Measurements from ENCODE around the gene WWTR1.

Gene WWTR1

GRCh38 chr3:149589332-149589731, 68.5 kb downstream of the WWTR1 start:
- no peak for DNase-seq

DNA sequence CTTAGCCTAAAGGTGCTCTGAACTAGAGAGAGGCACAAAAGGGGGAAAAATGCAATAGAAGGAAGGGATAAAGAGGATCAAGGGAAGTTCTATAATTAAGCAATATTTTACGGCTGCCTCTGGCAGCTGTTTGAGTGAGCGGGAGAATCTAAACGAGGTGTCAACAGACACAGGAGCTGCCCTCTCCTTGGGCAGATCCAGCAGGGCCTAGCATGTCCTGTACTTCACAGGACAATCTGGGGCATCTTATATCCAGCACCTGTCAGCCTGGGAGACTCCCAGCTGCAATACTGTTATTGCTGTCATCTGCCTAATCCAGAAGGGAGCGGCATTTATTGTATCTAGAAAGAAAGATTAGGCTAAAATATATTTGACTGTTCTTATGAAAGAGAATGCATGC, 68.9 kb downstream of the WWTR1 start:
- no peak for DNase-seq

DNA sequence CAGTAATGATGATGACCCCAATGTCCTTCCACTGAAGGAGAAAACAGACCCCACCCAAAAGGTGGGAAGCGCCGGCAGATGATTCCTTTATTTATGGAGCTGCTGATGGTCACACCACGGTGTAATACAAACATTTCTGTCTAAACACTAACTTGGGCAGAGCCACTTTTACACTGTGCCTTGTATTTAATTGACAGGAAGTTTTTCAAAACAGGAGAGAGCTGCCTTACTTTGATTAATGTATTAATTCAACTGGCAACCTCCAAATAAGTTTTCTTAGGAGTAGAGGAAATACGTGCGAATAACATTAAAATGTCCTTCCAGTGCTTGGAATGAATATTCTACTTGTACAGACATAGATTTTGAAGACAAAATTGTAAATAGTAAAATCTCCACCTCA, 70.4 kb downstream of the WWTR1 start:
- no peak for DNase-seq

DNA sequence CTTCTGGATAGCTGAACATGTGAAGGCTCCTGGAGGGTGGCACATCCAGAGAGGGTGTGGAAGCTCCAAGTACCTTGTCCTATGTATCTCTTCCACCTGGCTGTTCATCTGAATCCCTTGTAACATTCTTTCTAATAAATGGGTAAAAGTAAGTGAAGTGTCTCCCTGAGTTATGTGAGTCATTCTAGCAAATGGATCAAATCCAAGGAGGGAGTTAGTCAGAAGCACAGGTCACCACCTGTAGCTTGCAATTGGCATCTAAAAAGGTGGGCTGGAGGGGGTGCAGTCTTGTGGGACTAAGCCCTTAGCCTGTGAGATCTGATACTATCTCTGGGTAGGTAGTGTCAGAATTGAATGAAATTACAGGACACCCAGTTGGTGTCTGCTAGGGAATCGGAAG, 71.0 kb downstream of the WWTR1 start:
- DNase-seq, result no peak

- no peak for DNase-seq
These were observed 72.5 kb downstream of the WWTR1 start for GRCh38 chr3:149585401-149585726.

DNA sequence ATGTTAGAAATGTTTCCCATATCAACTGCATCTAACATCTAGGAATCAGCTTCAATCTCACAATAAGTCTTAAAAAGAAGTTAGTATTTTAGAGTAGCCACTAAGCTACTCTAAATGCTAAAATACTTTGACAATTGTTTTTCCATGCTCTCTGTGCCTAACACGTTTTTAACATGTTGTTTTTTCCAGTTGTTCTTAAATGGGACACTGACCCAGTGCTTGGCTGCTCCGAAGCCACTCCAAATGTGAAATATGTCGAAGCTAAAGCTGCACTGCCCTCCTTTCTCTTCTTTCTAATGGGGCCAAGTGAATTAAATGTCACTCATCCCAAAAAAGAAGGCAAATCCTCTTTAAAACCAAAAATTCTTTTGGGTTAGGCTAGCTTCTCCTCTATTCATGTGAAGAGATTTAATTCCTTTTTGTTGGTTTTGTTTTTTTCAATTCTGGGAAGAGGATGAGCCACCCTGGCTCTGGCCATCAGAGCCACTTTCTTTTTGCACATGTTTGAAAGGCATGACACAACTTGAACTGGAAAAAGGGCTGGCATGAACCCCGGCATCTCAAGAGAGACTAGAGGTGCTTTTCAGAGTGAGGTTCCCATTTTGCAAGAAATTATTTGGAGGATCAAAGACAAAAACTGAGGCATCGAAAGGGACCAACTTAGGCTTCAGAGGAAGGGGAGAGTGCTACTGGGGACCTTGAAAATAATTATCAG, 73.7 kb downstream of the WWTR1 start:
- DNase-seq, result no peak

- DNase-seq, result no peak
These were observed 75.4 kb downstream of the WWTR1 start for GRCh38 chr3:149582395-149582794.

GRCh38 chr3:149581681-149582370, 76.0 kb downstream of the WWTR1 start:
- no peak for DNase-seq

GRCh38 chr3:149581248-149581647, 76.6 kb downstream of the WWTR1 start:
- no peak for DNase-seq

DNA sequence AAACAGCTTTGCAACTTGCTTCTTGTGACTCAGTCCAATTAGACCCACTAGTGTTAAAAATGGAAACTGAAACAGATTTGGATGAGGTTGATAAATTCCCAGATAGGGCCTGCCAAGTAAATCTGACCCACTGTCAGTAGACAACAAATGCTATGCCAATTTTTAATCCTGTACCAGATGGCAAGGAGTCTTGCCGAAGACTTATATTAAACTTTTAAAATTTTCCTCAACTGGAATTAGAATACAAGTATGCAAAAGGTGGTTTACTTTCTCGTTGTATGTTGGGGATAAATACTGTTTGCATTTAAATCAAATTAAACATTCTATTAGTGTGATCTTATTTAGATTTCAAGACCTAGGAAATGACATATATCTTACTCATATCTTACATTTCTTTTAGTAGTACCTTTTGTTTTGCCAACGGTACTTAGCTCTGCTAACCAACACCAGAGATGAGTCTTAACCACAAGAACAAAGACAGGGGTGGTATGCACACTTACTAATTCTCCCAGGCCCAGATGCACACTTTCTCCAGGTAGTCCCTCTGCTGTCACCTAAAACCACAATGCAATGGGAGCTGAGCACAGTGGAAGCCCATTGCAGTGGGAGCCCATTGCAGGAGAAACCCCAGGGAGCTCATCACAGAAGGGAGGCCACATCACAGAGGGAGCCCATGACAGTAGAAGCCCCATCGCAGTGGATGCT, 77.8 kb downstream of the WWTR1 start:
- no peak for DNase-seq

GRCh38 chr3:149579161-149579560, 78.7 kb downstream of the WWTR1 start:
- DNase-seq, result no peak

- DNase-seq, result no peak
These were observed 80.0 kb downstream of the WWTR1 start for GRCh38 chr3:149577801-149578200.

DNA sequence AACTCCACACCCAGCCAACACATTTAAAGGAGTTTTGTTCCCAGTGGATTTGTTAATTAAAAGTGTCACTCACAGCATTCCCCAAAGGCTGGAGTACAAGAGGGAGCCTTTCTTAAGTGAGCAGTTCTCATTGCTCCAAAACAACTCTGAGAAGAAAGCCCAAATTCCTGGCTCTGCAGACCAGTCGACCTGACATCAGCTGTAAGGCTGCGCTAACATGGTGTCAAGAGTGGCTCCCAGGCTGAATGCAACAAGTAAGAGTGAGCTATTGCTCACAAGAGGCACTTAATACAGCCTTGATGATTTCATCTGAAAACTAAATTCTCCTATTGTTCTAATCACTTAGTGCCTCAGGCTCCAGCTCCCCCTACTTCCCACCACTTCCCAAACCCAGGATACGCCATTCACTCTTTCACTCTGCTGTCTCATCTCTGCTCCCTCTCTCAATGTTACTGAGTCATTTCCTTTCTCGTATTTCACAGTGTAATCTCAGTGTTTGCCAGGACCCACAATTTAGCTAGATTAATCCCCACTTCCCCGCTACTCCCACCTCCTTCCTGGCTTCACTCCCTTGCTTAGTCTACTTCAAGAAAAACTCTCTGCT, 81.8 kb downstream of the WWTR1 start:
- DNase-seq, result peak; percentile 4

- no peak for DNase-seq
These were observed 82.4 kb downstream of the WWTR1 start for GRCh38 chr3:149575213-149575960.

GRCh38 chr3:149572796-149573414, 84.9 kb downstream of the WWTR1 start:
- DNase-seq, result no peak

DNA sequence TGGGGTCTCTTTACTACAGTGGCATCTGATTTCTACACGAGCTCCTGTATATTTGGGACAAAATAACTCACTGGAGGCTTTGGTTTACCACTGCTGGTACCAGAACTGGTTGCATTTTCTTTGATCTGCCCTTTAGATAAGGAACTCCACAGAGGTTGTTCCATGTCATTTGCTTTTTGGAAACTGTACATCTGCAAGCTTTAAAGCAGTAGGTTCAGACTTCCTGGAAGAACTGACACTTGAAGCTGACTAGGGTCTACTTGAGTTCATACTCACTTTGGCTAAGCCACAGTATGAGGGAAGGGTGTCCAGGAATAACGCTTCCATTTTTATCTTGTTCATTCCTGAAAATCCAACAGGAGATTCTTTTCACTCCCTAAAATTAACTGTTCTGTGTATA, 86.4 kb downstream of the WWTR1 start:
- DNase-seq, result no peak

GRCh38 chr3:149570016-149570415, 87.8 kb downstream of the WWTR1 start:
- DNase-seq, result no peak

DNA sequence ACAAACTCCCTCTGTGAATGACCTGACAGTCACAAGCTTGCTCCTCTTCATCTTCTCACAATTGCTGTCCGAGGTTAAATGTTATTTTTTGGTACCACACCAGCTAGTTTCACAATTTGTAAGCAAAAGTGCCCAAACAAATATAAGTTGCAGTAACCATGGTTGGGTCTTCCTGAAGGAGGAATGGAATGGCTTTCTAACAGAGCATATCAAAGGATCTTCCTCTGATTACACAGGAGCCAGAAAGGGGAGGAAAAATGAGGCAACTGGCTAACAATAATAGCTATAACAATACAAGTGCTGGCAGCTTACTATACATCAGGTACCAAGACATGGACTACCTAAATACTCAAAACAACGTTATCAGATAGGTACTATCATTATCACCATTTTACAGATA, 90.4 kb downstream of the WWTR1 start:
- no peak for DNase-seq

GRCh38 chr3:149566292-149566975, 91.4 kb downstream of the WWTR1 start:
- no peak for DNase-seq

GRCh38 chr3:149564079-149564478, 93.7 kb downstream of the WWTR1 start:
- DNase-seq, result no peak

DNA sequence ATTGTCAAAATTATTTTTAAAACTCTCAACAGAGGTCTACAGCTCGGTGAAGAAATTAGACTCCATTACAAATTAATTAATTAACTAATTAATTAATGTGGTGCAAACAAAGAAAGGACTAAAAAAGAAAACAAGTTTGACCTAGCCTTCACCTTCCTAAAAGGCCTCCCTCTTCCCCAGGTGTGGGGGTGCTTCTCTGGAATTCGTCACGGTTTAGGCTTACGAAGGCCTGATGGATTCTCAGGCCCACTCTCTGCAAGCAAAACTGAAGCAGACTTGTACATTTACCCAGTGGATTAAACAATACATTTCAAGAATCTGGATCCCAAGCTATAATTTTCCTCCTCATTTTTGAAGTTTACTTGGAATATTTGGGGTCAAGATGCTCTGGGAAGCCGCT, 94.7 kb downstream of the WWTR1 start:
- DNase-seq, result no peak

DNA sequence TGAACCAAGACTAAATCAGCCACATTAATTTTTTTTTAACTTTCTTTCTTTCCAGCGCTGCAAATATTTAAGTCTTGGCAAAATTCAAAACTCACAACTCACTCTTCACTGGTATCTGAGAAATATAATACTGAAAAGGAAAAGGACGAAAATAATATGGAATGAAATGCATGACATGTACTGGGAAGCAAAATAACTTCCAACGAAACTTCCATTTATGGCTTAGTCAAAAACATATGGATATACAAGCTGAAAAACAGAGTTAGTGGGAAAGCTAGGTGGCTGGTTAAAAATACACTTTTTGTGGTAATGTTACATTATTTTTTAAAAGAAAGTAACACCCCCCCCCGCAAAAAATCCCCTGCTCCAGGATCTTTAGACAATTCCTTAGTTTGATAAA, 97.2 kb downstream of the WWTR1 start:
- no peak for DNase-seq

All from stimulated activated CD4-positive, alpha-beta T cell treated with anti-CD3 and anti-CD28 coated beads, Interleukin-15, amount 100 ng/mL, for 24 hours (primary cell).